Fibroblast of skin of scalp (primary cell): ENCODE measurements around the gene PDE6C.
"Not testable (repeated sequence)": the region's sequence is repeated elsewhere in the genome, so short reads cannot be mapped to it uniquely, and the experiment has no call there.

Source experiments
- DNase-seq: peaks from one replicate; pipeline ENCODE4 v3.0.0-alpha.2; 2013

The PDE6C gene

DNA sequence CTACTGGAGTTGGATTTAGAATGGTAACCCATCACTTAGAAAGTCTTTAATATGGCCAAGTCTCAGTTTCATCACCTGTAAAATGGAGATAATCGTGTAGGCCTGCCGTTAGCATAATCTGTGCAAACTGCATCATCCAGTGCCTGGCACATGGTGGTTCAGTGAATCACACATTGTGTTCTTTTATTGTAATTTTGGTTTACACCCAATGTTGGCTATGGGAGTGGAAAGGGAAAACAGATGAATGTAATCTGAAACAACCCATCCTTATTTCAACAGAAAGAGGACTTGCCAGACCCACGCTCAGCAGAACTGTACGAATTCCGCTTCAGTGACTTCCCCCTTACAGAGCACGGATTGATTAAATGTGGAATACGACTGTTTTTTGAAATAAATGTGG is 27.5 kb downstream of the PDE6C start:
- DNase-seq: no peak

DNA sequence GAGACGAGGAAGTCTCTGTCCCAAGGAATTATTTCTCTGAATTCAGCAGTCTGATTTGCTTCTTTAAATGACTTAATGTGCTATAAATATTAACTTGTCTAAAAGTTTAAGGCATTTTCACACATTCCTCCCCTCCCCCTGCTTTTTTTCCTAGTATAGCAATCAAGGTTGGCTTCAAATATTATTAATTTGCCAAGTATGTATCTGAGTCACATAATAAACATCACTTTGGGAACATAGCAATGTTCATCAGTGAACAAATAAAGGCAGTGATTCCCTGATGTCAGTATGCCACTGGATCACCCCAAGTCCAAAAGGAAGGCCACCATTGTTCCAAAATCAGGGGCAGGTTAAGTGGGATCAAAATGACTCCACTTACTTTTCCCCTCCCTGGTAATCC is 40.5 kb downstream of the PDE6C start:
- peak; percentile 79 for DNase-seq

DNA sequence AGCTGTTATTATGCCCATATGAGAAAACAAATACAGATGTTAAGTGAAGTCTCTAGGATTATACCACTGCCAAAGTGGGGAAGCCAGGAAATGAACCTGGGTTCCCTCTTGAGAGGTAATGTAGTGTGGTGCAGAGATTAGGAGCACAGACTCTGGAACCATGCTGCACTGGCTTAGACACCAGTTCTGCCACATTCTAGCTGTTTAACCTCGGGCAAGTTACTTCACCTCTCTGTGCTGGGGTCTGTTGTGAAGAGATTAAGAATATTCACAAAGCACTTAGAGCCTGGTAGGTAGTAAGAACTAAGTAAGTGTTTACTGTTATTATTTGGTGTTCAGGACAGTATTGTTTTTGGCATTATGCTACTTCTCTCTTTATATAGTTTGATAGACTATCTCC is 41.9 kb downstream of the PDE6C start:
- DNase-seq: no peak

DNA sequence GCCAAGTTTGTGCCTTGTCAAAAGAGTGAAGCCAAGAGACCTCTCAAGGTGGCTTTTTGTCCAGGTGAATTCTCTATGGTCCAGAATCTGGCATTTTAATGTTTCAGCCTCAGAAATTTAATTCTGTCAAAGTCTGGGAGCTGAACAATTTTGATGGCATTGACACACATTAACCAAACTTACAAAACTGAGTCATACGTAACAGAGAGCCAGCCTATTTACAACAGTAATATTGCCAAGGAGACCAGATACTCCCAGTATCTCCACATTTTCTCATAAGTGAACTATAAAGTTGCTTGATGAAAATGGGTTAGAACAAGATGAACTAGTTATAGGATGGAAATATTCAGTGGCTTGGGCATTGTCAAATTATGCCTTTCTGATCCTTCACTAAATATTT is 43.8 kb downstream of the PDE6C start:
- no peak for DNase-seq

GRCh38 chr10:93657757-93658156 is 45.4 kb downstream of the PDE6C start:
- no peak for DNase-seq

DNA sequence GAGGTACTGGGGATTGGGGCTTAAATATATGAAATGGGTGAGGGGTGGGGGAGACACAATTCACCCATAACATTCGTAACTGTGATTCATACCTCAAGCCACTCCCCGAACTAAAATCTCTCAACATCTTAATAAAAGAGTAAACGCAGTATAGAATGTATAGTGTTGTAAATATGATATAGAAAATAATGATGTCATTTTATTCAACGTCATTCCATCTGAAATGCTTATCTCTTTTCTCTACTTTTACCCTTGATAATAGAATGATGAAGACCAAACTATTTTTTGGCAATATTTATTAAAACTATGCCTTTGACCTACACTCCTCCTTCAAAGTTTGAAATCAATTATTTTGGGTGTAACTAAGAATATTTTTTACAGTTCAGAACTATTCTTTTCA is 53.7 kb downstream of the PDE6C start:
- no peak for DNase-seq

- DNase-seq: no peak
These were observed 55.5 kb downstream of the PDE6C start for GRCh38 chr10:93667795-93668194.

DNA sequence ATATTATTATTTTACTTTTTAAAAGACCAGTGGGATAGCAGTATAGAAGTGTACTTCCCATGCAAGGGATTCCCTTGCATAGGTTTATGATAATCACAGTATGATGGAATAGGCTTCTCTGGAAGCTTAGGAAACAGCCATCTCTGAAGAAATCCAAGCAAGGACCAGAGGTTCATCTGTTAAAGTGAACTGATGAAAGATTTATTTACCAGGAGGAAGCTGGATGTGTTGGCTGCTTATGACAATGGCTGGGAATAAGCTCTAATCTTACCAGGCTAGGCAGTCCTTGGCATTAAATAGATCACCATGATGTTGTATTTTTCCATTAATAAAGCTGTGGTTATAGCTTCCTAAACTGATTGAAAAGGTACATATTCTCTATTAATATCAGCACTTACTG is 58.0 kb downstream of the PDE6C start:
- no peak for DNase-seq

DNA sequence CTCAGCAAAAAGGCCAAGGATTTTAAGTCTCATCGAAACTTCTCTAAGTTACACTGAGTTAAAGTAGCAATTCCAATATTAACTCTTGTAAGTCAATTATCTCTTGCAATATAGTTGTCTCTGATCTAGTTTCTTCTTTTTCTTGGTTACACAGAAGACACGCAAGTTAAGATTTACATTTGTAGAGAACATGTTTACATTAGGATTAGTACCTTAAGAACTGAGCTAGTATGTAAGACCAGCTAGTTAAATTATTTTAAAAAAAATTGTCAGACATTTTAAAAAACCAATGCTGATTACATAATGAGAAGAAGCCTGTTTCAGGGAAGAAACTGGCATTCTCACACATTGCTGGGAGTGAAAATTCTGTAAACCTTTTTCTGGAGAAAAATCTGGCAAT is 58.7 kb downstream of the PDE6C start:
- no peak for DNase-seq

GRCh38 chr10:93672022-93672678 is 59.8 kb downstream of the PDE6C start:
- DNase-seq: no peak

GRCh38 chr10:93672890-93673289 is 60.6 kb downstream of the PDE6C start:
- no peak for DNase-seq

GRCh38 chr10:93673791-93674190 is 61.5 kb downstream of the PDE6C start:
- DNase-seq: no peak

GRCh38 chr10:93678386-93678785 is 66.0 kb downstream of the PDE6C start:
- no peak for DNase-seq

- no peak for DNase-seq
These were observed 66.7 kb downstream of the PDE6C start for GRCh38 chr10:93678805-93679587.

- peak; percentile 56 for DNase-seq
These were observed 68.2 kb downstream of the PDE6C start for GRCh38 chr10:93680412-93681047.

DNA sequence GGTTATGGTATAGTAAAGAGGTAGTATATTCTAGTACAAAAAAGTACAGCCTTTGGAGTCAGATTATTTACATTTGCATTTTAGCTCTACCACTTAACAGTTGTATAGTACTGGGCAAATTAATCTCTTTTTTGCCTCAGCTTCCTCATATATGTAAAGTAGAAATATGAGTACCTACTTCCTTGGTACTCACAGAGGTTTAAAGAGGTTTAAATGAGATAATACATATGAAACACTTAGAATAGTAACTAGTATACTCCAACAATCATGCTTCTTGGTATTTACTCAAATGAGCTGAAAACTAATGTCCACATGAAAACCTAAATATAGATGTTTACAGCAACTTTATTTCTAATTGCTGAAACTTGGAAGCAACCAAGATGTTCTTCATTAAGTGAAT is 75.4 kb downstream of the PDE6C start:
- no peak for DNase-seq

GRCh38 chr10:93695740-93696139 is 83.4 kb downstream of the PDE6C start:
- DNase-seq: no peak

GRCh38 chr10:93696582-93696981 is 84.2 kb downstream of the PDE6C start:
- DNase-seq: not testable (repeated sequence)

GRCh38 chr10:93697207-93697606 is 84.9 kb downstream of the PDE6C start:
- no peak for DNase-seq

DNA sequence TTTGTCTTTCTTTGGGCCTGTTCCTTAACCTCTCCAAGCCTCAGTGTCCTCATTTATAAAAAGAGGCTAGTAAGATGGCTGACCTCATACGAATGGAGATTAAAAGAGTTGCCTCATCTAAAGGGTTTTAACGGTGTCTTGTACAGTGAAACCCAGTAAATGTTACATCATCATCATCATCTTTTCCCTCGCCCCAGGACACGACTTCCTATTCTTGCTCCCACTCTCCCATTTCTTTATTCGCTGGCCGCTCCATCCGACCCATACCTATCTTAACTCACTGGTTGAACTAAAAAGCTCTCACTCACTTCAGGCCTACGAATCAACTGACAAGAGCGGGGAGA is 89.5 kb downstream of the PDE6C start:
- DNase-seq: peak; percentile 51

GRCh38 chr10:93702210-93703001 is 90.1 kb downstream of the PDE6C start, which contains the start of gene FRA10AC1:
FRA10AC1 (minus strand) TSS chr10:93702592; CDS start chr10:93700106, 2,486 bp downstream.
- DNase-seq: peak; percentile 94

- DNase-seq: peak; percentile 14
These were observed 90.7 kb downstream of the PDE6C start for GRCh38 chr10:93703066-93703465.

- DNase-seq: no peak
These were observed 91.5 kb downstream of the PDE6C start for GRCh38 chr10:93703841-93704240.
